SK-N-SH (cell line): Measurements from ENCODE around the gene POLD4. TPM values are rescaled to one million over a fixed set of nuclear protein-coding genes. Genes with fewer than 3 reads are reported as not detected.

Experiments used
- CTCF ChIA-PET: fragments of 300-600, 350-600 bp; formaldehyde crosslinking; extraction: SDS; loops from one replicate; lab custom pipeline; 2021; lab: Yijun Ruan, JAX
- POLR2A ChIA-PET: fragments of 350-600 bp; sonication (Branson Sonifier 250); formaldehyde crosslinking; extraction: SDS; loops from one replicate; lab custom pipeline; 2020; ENCODE audit warnings: antibody characterized with exemption, inconsistent platforms; lab: Yijun Ruan, JAX
- DNase-seq: peaks from one replicate; pipeline ENCODE4 v3.0.0; 2012
- H2AFZ ChIP-seq: fragments of 200-600 bp; sonication (generic); 2 replicates; pipeline ENCODE4 v1.8.1; 2016; ENCODE audit warnings: antibody characterized with exemption, mild to moderate bottlenecking, low read depth
- H3F3A ChIP-seq: fragments of 200-600 bp; sonication (generic); replicated peaks from 2 replicates; pipeline ENCODE3; 2016; ENCODE audit warnings: antibody characterized with exemption, mild to moderate bottlenecking; ENCODE audit not compliant: insufficient read depth
- H3K27ac ChIP-seq, 2 experiments: fragments of 200-500 bp in 1 of 2; fragments of 200-600 bp in 1 of 2; sonication (Bioruptor generic) in 1 of 2; sonication (generic), shearing (Covaris generic) in 1 of 2; 2 replicates each; pipeline versions ENCODE4 v1.5.1 to v1.6.1; 2014 to 2016; ENCODE audit warnings: low read depth in 2 of 2, inconsistent platforms in 1 of 2, low read length in 1 of 2, mild to moderate bottlenecking in 1 of 2, mixed read lengths in 1 of 2
- H3K27me3 ChIP-seq: fragments of 200-600 bp; sonication (generic), shearing (Covaris generic); 2 replicates; pipeline ENCODE4 v1.6.1; 2016; ENCODE audit warnings: mixed run types; ENCODE audit not compliant: insufficient read depth
- H3K36me3 ChIP-seq, 2 experiments: fragments of 200-500 bp in 1 of 2; fragments of 200-600 bp in 1 of 2; sonication (Bioruptor generic) in 1 of 2; sonication (generic) in 1 of 2; replicated peaks in 1 of 2; 2 replicates each; pipeline versions ENCODE3 to v1.5.1; 2014 to 2016; ENCODE audit warnings: low read length in 1 of 2, mild to moderate bottlenecking in 1 of 2; ENCODE audit not compliant: insufficient read depth in 2 of 2, control insufficient read depth in 1 of 2
- H3K4me1 ChIP-seq, 2 experiments: fragments of 200-500 bp in 1 of 2; fragments of 200-600 bp in 1 of 2; sonication (Bioruptor generic) in 1 of 2; sonication (generic), shearing (Covaris generic) in 1 of 2; 2 replicates each; pipeline versions ENCODE4 v1.5.1 to v1.6.1; 2014 to 2016; ENCODE audit warnings: low read depth in 1 of 2, low read length in 1 of 2, mixed run types in 1 of 2; ENCODE audit not compliant: insufficient read depth in 2 of 2, control insufficient read depth in 1 of 2
- H3K4me2 ChIP-seq: fragments of 200-600 bp; sonication (generic), shearing (Covaris generic); 2 replicates; pipeline ENCODE4 v1.6.1; 2017; ENCODE audit warnings: mixed run types
- H3K4me3 ChIP-seq, 2 experiments: fragments of 200-500 bp in 1 of 2; fragments of 200-600 bp in 1 of 2; sonication (Bioruptor generic) in 1 of 2; sonication (generic), shearing (Covaris generic) in 1 of 2; 2 replicates each; pipeline versions ENCODE4 v1.5.1 to v1.8.1; 2014 to 2016; ENCODE audit warnings: low read depth in 2 of 2, inconsistent platforms in 1 of 2, low read length in 1 of 2, mild to moderate bottlenecking in 1 of 2, mixed read lengths in 1 of 2, moderate library complexity in 1 of 2
- H3K79me2 ChIP-seq: fragments of 200-600 bp; sonication (generic); 2 replicates; pipeline ENCODE4 v1.8.1; 2017; ENCODE audit warnings: mild to moderate bottlenecking; ENCODE audit not compliant: insufficient read depth
- H3K9ac ChIP-seq: fragments of 200-600 bp; sonication (generic); 2 replicates; pipeline ENCODE4 v1.6.1; 2017; ENCODE audit warnings: mixed run types
- H3K9me2 ChIP-seq: fragments of 200-600 bp; sonication (generic); 2 replicates; pipeline ENCODE4 v1.6.1; 2017; ENCODE audit warnings: mixed run types
- H3K9me3 ChIP-seq: fragments of 200-600 bp; sonication (generic); 2 replicates; pipeline ENCODE4 v1.6.1; 2017; ENCODE audit warnings: mixed run types, mild to moderate bottlenecking, moderate library complexity
- H4K20me1 ChIP-seq: fragments of 200-600 bp; sonication (generic); 2 replicates; pipeline ENCODE4 v1.6.1; 2017; ENCODE audit warnings: mild to moderate bottlenecking, mixed run types; ENCODE audit not compliant: insufficient read depth
- CHD2 ChIP-seq: fragments of 150-350 bp; IDR thresholded peaks from 2 replicates; pipeline ENCODE4 v1.6.1; 2018; ENCODE audit warnings: low read length; ENCODE audit not compliant: partially characterized antibody
- EP300 ChIP-seq, 2 experiments: IDR thresholded peaks; 2 replicates each; pipeline versions ENCODE4 v1.4.0 to v1.6.1; 2012; ENCODE audit warnings: borderline replicate concordance in 1 of 2, low read depth in 1 of 2, low read length in 1 of 2
- JUND ChIP-seq: IDR thresholded peaks from 2 replicates; pipeline ENCODE4 v1.4.0; 2012
- NFIC ChIP-seq: IDR thresholded peaks from 2 replicates; pipeline ENCODE4 v1.4.0; 2012; ENCODE audit warnings: borderline replicate concordance
- RAD21 ChIP-seq: IDR thresholded peaks from 2 replicates; pipeline ENCODE4 v1.6.1; 2012; ENCODE audit warnings: mild to moderate bottlenecking, low read length
- SMC3 ChIP-seq: IDR thresholded peaks from 2 replicates; pipeline ENCODE4 v1.6.1; 2012; ENCODE audit warnings: low read depth, low read length, improper control_type of control experiment
- TAF1 ChIP-seq: IDR thresholded peaks from 2 replicates; pipeline ENCODE4 v1.6.1; 2012; ENCODE audit warnings: low read depth, mild to moderate bottlenecking, low read length, moderate library complexity, borderline replicate concordance
- TCF12 ChIP-seq: IDR thresholded peaks from 2 replicates; pipeline ENCODE4 v1.4.0; 2012
- YY1 ChIP-seq: IDR thresholded peaks from 2 replicates; pipeline ENCODE4 v1.4.0; 2012; ENCODE audit warnings: low read depth, mild to moderate bottlenecking
- WGBS: methylation state at CpG from one replicate; pipeline ENCODE4 v1.1.6; 2017; ENCODE audit warnings: low lambda C conversion rate; 5-methylcytosine and 5-hydroxymethylcytosine counted together
- polyA plus RNA-seq, 3 experiments: library from polyadenylated mRNA; depleted of rRNA; stranded (reverse); fragments of >200 nt; gene quantifications; 2 replicates each; pipeline ENCODE4 v1.2.3, GENCODE V29; 2012
- TF ChIP-seq, protein P1 (sequence below): fragments of 200-600 bp; sonication (generic); IDR thresholded peaks from 2 replicates; pipeline ENCODE4 v1.6.1; 2017; ENCODE audit warnings: antibody characterized with exemption, mild to moderate bottlenecking, moderate library complexity

Gene POLD4
- polyA plus RNA-seq, 1 of the 3 experiments (the other 2 are of a cell fraction): 80.4 TPM

- POLR2A ChIA-PET: interaction anchor here (0.6 to 2.6 kb wide), 6 partner anchors 10 to 129 kb away, joined by 3 to 32 read pairs (median 4); partner anchors contain the start of genes PITPNM1, POLD4 and PPP1CA
- 18% methylated on average over 15 of the region's 15 CpGs for WGBS
- no peaks in the 10 kb centered on the region for H4K20me1 ChIP-seq
Observed at GRCh38 chr11:67390947-67391303, 37.6 kb upstream of the POLD4 start.

GRCh38 chr11:67389477-67389876 lies 36.1 kb upstream of the POLD4 start:
- TF ChIP-seq, protein P1, sequence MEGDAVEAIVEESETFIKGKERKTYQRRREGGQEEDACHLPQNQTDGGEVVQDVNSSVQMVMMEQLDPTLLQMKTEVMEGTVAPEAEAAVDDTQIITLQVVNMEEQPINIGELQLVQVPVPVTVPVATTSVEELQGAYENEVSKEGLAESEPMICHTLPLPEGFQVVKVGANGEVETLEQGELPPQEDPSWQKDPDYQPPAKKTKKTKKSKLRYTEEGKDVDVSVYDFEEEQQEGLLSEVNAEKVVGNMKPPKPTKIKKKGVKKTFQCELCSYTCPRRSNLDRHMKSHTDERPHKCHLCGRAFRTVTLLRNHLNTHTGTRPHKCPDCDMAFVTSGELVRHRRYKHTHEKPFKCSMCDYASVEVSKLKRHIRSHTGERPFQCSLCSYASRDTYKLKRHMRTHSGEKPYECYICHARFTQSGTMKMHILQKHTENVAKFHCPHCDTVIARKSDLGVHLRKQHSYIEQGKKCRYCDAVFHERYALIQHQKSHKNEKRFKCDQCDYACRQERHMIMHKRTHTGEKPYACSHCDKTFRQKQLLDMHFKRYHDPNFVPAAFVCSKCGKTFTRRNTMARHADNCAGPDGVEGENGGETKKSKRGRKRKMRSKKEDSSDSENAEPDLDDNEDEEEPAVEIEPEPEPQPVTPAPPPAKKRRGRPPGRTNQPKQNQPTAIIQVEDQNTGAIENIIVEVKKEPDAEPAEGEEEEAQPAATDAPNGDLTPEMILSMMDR: peak; percentile 63
- no peak for TF ChIP-seq CHD2
- peak; percentile 69 for TF ChIP-seq RAD21
- TF ChIP-seq SMC3: peak; percentile 54
- H3K9ac ChIP-seq: no peak overlapping the region
- no peak overlapping the region for H3K4me3 ChIP-seq
- no peaks in the 10 kb centered on the region for H3K9me2 ChIP-seq
- H3K27me3 ChIP-seq: no peaks in the 10 kb centered on the region
- ChIA-PET POLR2A (no interaction called here), CTCF (interaction anchor here (0.5 to 2.4 kb wide), 17 partner anchors 8 to 1510 kb away, joined by 3 to 23 read pairs (median 4); partner anchors contain the start of genes CTSW and TMEM134)
- peaks cover 17% of the 10 kb centered on the region for H3F3A ChIP-seq
- no peaks in the 10 kb centered on the region for H4K20me1 ChIP-seq
- H3K4me1 ChIP-seq: peaks cover 10 to 20% of the 10 kb centered on the region in 2 experiments; a peak in 3 of 4 replicates
- H3K9me3 ChIP-seq: no peaks in the 10 kb centered on the region
- H3K36me3 ChIP-seq: no peaks in the 10 kb centered on the region
- 78% methylated on average over 6 of the region's 6 CpGs for WGBS
- H3K79me2 ChIP-seq: peaks cover 23% of the 10 kb centered on the region
- H3K27ac ChIP-seq: no peak overlapping the region
- H2AFZ ChIP-seq: no peak overlapping the region
- no peak overlapping the region for H3K4me2 ChIP-seq
- peak; percentile 75 for DNase-seq

More at GRCh38 chr11:67390947-67391303, 37.6 kb upstream of the POLD4 start:
- peaks cover 23% of the 10 kb centered on the region for H3K79me2 ChIP-seq
- peak overlapping the region; percentile 99 for H3K4me2 ChIP-seq
- peaks cover 14% of the 10 kb centered on the region for H3F3A ChIP-seq
- no peak for DNase-seq
- TF ChIP-seq JUND: no peak
- TF ChIP-seq EP300 (IDR thresholded peaks at IDR 0.05; ENCODE audit: borderline replicate concordance in 1 of 2, low read depth in 1 of 2, low read length in 1 of 2): no peak
- TF ChIP-seq TCF12: no peak
- no peak for TF ChIP-seq YY1
- TF ChIP-seq TAF1: no peak
- no peak for TF ChIP-seq NFIC
- CTCF ChIA-PET: interaction anchor here (1.0 to 2.7 kb wide), 11 partner anchors 9 to 224 kb away, joined by 3 to 53 read pairs (median 6); partner anchors contain the start of genes CLCF1 and PPP1CA
- no peaks in the 10 kb centered on the region for H3K36me3 ChIP-seq
- peaks cover 0 to 13% of the 10 kb centered on the region in 2 experiments; a peak in 1 of 4 replicates for H3K4me1 ChIP-seq
- peak overlapping the region; percentile 80 to 82 for H3K27ac ChIP-seq
- peak overlapping the region; percentile 92; the same call in 1 of the 2 replicates for H2AFZ ChIP-seq
- H3K4me3 ChIP-seq: peak overlapping the region; percentile 76 to 98
- H3K9ac ChIP-seq: peak overlapping the region; percentile 97
- H3K9me3 ChIP-seq: no peaks in the 10 kb centered on the region
- H3K27me3 ChIP-seq: no peaks in the 10 kb centered on the region
- H3K9me2 ChIP-seq: no peaks in the 10 kb centered on the region
